OCI-LY7 (cell line): ENCODE measurements around the gene YTHDC1.

Source experiments
- EZH2phosphoT487 ChIP-seq: fragments of 200-600 bp; sonication (generic); IDR thresholded peaks from 2 replicates; pipeline ENCODE4 v1.6.1; 2018; ENCODE audit warnings: low read depth, borderline replicate concordance, mild to moderate bottlenecking, mixed run types, antibody characterized with exemption, low read length, moderate library complexity, mixed read lengths
- TF ChIP-seq, protein P1 (sequence below): fragments of 200-600 bp; sonication (generic); conservative IDR thresholded peaks from 2 replicates; pipeline ENCODE4 v1.5.1; 2014; ENCODE audit warnings: mild to moderate bottlenecking, antibody characterized with exemption, low read length, moderate library complexity, mixed read lengths

DNA sequence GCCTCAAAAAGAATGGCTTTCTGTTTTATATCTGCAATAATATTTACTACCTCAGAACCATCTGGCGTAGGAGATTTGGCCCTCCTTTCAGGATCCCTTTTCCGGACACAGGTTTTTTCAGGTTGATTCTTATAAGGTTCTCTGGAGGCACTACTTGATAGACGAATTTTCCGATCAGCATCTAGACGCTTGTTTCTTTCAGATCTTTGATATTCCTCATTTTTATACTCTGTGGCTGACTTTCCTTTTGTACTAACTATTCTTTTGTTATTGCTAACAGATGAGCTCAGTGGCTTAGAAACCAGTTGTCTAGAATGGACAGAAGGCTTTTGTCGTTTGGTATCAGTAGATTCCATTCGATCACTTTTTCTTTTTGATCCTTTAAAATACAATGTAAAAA, 12.4 kb downstream of the YTHDC1 start:
- TF ChIP-seq, protein P1, sequence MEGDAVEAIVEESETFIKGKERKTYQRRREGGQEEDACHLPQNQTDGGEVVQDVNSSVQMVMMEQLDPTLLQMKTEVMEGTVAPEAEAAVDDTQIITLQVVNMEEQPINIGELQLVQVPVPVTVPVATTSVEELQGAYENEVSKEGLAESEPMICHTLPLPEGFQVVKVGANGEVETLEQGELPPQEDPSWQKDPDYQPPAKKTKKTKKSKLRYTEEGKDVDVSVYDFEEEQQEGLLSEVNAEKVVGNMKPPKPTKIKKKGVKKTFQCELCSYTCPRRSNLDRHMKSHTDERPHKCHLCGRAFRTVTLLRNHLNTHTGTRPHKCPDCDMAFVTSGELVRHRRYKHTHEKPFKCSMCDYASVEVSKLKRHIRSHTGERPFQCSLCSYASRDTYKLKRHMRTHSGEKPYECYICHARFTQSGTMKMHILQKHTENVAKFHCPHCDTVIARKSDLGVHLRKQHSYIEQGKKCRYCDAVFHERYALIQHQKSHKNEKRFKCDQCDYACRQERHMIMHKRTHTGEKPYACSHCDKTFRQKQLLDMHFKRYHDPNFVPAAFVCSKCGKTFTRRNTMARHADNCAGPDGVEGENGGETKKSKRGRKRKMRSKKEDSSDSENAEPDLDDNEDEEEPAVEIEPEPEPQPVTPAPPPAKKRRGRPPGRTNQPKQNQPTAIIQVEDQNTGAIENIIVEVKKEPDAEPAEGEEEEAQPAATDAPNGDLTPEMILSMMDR = no peak
- TF ChIP-seq EZH2phosphoT487 = no peak
